Fibroblast of pulmonary artery (primary cell): ENCODE measurements around the gene VAV1.
"Not testable (repeated sequence)": the region's sequence is repeated elsewhere in the genome, so short reads cannot be mapped to it uniquely, and the experiment has no call there.

ENCODE experiments used
- DNase-seq: peaks from one replicate; pipeline ENCODE4 v3.0.0-alpha.2; 2010; ENCODE audit warnings: low read depth
- H3K4me3 ChIP-seq: replicated peaks from 2 replicates; pipeline ENCODE4 v1.5.1; 2011; ENCODE audit warnings: low read depth, mild to moderate bottlenecking, control low read depth, low read length, moderate library complexity
- TF ChIP-seq, protein P1 (sequence below): IDR thresholded peaks from 2 replicates; pipeline ENCODE4 v1.5.1; 2011; ENCODE audit warnings: mild to moderate bottlenecking, control low read depth, low read length, inconsistent platforms; ENCODE audit errors: missing control alignments

The VAV1 gene

DNA sequence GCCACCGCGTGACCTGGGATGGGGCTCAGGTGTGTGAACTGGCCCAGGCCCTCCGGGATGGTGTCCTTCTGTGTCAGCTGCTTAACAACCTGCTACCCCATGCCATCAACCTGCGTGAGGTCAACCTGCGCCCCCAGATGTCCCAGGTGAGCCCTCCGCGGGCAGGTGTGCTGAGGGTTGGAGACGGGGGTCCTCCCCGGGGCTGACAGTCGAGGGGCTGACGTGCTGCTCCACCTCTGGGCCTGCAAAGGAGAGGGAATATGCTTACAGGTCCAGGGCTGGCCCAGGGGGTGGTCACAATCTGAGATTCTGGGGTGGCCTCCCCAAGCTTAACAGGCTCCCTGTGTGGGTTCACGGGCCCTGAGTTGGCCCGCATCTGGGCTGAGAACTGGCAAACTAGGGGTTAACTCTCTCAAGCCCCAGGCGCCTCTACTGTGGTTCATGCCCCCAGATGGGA lies 386 bp downstream of the VAV1 start:
- no peak overlapping the region for H3K4me3 ChIP-seq
- TF ChIP-seq, protein P1, sequence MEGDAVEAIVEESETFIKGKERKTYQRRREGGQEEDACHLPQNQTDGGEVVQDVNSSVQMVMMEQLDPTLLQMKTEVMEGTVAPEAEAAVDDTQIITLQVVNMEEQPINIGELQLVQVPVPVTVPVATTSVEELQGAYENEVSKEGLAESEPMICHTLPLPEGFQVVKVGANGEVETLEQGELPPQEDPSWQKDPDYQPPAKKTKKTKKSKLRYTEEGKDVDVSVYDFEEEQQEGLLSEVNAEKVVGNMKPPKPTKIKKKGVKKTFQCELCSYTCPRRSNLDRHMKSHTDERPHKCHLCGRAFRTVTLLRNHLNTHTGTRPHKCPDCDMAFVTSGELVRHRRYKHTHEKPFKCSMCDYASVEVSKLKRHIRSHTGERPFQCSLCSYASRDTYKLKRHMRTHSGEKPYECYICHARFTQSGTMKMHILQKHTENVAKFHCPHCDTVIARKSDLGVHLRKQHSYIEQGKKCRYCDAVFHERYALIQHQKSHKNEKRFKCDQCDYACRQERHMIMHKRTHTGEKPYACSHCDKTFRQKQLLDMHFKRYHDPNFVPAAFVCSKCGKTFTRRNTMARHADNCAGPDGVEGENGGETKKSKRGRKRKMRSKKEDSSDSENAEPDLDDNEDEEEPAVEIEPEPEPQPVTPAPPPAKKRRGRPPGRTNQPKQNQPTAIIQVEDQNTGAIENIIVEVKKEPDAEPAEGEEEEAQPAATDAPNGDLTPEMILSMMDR, result no peak
- DNase-seq, result no peak

DNA sequence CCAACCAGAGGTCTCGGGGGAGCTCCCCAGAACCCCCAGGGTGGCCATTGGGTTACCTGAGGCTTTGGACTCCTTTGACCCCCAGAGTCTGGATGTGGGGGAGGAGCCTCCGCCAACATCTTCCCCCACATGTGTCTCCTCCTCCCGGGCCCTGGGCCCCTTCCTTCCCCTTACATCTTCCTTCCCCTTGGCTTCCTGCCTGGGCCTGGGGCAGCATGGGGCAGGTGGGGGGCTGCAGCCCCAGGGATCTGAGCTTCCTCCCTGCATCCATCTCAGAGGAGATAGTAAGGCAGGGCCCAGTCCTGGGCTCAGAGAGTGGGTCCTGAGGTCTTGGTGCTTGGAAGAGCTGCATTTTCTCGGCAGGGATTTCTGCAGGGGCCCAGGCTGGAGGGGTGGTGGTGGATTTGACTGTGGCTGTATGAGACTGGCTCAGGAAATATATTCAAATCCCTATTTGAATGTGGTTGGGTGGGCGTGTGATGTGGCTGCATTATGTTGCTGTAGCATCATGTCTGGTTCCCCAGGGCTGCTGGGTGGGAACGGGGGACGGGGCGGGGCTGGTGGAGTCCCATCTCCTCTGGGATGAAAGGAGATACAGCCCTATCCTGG lies 919 bp downstream of the VAV1 start:
- no peak for DNase-seq
- TF ChIP-seq, protein P1, result no peak
- H3K4me3 ChIP-seq, result no peak overlapping the region

DNA sequence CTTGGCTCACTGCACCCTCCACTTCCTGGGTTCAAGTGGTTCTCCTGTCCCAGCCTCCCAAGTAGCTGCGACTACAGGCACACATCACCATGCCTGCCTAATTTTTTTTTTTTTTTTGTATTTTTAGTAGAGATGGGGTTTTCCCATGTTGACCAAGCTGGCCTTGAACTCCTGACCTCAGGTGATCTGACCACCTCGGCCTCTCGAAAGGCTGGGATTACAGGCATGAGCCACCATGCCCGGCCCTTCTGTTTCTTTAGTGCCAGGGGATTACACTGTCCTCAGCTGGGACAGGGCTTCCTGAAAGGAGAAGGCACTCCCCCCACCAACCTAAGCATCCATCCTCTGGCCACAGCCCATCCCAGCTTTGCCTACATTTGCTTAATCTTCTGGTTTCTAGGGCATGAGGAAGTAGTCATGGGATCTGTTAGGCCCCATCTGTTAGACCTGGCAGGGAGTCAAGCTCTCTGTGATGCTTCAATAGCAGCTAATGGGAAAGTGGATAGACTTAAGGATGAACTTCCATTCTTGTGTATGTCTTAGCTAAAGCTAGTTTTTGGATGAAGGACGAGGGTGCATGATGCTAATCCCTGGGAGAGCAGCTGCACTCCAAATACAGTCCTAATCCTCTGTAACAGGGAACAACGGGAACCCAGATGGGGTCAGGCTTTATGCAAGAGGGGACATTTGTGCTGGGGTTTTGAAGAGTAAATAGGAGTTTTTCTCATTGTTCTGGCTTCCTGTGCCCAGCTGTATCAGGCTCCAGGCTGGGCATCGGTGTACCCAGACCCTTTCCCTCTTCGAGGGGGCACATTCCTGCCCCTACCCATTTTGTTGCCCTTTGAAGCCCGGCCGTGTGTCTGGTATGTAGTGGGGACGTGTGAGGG lies 2.6 kb downstream of the VAV1 start:
- DNase-seq, result peak; percentile 44
- TF ChIP-seq, protein P1, result no peak
- no peak overlapping the region for H3K4me3 ChIP-seq

DNA sequence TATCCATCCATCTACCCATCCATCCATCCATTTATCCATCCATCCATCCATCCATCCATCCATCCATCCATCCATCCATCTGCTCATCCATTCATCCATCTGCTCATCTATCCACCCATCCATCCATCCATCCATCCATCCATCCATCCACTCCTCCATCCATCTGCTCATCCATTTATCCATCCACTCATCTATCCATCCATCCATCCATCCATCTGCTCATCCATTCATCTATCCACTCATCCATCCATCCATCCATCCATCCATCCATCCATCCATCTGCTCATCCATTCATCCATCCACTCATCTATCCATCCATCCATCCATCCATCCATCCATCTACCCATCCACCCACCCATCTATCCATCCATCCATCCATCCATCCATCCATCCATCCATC lies 3.5 kb downstream of the VAV1 start:
- not testable (repeated sequence) for H3K4me3 ChIP-seq, DNase-seq

DNA sequence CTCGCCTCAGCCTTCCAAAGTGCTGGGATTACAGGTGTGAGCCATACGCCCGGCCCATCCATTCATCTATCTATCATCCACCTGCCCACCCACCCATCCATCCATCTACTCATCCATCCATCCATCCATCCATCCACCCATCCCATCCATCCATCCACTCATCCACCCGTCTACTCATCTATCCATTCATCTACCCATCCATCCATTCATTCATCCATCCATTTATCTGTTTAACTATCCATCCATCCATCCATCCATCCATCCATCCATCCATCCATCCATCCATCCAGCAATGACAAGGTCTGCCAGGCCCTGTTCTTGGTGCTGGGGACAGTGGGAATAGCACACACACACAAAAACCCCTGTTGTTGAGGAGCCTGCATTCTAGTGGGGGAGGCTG lies 4.5 kb downstream of the VAV1 start:
- DNase-seq, result no peak
- no peak overlapping the region for H3K4me3 ChIP-seq
- TF ChIP-seq, protein P1, result no peak

DNA sequence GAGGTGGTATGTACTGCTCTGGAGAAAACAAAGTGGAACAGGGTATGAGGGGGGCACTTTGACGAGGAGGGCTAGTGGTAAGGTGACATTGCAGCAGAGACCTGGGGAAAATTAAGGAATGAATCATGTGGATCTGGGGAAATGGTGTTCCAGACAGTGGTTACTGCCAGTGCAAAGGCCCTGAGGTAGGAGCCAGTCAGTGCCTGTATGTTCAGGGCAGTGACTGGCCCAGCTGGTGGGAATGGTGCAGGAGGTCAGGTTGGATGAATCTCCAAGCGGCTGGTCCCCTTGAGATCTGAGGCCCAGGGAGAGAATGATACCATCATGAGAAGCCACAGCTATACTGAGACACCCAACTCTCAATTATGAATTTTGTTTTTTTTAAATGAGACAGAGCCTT lies 4.9 kb downstream of the VAV1 start:
- TF ChIP-seq, protein P1, result no peak
- no peak for DNase-seq
- H3K4me3 ChIP-seq, result no peak overlapping the region

DNA sequence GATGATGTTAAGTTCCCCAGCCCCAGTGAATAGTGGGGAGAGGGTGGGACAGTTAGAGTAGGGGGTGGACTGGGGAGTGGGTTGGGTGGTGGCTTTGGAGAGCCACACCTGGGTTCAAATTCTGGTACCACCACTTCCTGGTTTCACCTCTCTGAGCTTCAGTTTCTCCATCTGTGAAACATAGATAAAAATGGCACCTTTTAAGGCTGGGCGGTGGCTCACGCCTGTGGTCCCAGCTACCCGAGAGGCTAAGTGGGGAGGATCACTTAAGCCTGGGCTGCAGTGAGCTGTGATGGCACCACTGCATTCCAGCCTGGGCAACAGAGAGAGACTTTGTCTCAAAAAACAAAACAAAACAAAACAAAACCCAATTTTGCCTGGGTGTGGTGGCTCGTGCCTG lies 5.9 kb downstream of the VAV1 start:
- no peak overlapping the region for H3K4me3 ChIP-seq
- TF ChIP-seq, protein P1, result no peak
- DNase-seq, result no peak
